GM19455 (cell line): ENCODE data around the gene MAPK4.
"Not testable (repeated sequence)": the region's sequence is repeated elsewhere in the genome, so short reads cannot be mapped to it uniquely, and the experiment has no call there.

ENCODE experiments used
- ATAC-seq: cut with Tn5 transposase; IDR thresholded peaks from one replicate; pipeline ENCODE4 v1.9.1; 2021; ENCODE audit not compliant: unreplicated experiment

Gene MAPK4

DNA sequence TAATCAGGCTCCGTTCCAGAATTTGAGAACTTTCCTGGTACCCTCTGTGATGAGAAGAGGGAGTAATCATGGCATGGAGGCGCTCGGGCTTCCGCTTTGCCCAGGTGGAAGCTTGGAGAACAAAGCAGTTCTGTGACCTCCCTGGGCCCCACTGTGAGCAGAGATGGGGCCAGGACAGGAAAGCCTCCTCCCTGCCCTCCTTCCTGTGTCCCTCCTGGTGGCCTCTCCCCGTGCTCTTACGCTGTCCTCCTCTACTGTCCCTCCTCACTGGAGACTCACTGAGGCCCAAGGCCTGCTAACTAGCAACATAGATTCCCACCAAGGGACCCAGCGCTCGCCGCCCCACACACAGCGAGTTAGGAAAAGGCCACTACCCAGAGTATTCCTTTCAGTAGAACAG lies 119.8 kb downstream of the MAPK4 start:
- ATAC-seq = no peak

DNA sequence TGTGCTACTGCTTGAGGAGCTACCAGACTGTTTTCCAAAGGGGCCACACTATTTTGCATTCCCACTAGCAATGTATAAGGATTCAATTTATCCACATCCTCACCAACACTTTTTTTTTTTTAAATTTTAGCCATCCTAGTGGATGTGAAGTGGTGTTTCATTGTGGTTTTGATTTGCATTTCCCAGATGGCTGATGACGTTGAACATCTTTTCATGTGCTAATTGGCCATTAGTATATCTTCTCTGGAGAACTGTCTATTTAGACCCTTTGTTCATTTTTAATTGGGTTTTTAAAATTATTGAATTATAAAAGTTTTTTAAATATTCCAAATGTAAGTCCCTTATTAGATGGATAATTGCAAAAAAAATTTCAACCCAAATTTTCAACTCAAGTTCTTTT lies 121.1 kb downstream of the MAPK4 start:
- no peak for ATAC-seq

DNA sequence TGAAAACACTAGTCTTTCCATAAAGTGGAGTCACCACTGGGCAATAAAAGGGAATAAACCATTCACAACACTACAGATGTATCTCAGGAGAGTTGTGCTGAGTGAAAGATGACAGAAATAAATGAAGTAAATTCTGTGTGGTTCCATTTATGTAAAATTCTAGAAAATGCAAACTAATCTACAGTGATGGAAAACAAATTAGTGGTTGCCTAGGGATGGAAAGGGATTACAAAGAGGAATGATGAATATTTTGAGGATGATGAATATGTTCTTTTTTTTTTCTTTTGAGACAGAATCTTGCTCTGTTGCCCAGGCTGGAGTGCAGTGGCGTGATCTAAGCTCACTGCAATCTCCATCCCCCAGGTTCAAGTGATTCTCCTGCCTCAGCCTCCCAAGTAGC lies 123.0 kb downstream of the MAPK4 start:
- no peak for ATAC-seq

DNA sequence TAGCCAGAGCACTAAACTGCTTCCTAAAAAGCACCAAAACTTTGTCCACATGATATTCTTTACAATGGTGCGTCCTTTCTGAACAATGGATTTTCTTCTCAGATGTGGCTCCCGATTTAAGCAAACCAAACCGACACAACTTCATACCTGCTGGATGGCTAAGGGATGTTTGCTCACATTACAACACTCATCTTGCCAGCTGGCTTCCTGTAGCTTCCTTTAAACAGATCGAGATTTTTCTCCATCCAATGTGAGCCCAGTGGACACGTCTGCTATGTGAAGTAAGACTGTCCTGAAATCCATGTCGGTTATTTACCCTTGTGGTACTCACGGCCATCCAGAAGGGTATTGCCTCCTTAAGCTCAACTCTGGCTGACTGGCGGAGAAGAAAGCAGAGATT lies 126.5 kb downstream of the MAPK4 start:
- ATAC-seq = no peak

DNA sequence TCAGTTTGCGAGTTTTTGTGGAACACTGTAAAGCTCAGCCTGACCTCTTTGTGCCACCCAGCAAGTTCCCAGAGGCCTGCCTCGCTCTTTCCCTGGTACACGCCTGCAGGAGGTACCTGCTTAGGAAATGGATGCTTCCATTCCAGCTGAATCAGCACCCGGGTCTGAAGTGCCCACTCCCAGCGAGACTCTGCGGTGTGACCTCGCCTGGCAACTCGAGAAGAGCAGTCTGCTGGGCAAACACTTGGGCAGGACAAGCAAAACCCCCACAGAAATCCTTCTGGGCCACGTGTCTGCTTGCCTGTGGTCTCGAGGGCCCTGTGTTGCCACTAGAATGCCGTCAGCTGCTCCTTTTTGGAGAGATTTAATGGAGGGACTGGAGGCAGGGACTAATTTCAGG lies 127.6 kb downstream of the MAPK4 start:
- ATAC-seq = no peak

DNA sequence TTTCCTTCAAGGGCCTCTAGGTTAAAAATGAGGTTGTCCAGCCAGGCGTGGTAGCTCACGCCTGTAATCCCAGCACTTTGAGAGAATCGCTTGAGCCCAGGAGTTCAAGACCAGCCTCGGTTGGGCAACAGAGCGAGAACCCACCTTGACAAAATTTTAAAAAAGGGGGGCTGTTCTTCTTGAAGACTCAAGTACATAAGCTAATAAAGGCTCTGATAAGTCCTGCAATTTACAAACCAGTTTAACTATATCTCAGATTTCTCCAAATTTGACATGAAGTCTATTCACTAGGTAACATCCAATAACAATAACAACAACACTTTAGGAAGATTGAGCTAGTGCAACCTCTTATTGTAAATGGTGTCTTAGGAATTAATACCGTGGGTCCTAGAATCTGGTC lies 129.7 kb downstream of the MAPK4 start:
- no peak for ATAC-seq

DNA sequence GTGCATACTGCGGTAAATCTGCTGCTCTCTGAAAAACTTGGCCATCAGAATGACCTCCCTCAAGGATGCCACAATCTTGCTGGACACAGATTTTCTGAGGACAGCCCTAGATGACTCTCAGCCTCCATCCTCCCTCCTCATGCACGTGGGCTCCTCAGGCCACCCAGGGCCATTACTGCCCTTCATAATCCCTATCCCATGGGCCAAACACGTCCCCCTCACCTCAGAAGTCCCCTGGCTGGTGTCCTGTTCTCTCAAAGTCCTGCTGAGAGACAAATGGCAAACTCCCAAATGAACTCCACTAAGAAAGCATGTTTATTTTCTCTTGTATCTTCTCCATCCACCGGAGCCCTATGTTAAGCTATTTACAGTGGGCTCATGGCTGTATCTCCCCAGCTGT lies 134.3 kb downstream of the MAPK4 start:
- ATAC-seq = no peak

DNA sequence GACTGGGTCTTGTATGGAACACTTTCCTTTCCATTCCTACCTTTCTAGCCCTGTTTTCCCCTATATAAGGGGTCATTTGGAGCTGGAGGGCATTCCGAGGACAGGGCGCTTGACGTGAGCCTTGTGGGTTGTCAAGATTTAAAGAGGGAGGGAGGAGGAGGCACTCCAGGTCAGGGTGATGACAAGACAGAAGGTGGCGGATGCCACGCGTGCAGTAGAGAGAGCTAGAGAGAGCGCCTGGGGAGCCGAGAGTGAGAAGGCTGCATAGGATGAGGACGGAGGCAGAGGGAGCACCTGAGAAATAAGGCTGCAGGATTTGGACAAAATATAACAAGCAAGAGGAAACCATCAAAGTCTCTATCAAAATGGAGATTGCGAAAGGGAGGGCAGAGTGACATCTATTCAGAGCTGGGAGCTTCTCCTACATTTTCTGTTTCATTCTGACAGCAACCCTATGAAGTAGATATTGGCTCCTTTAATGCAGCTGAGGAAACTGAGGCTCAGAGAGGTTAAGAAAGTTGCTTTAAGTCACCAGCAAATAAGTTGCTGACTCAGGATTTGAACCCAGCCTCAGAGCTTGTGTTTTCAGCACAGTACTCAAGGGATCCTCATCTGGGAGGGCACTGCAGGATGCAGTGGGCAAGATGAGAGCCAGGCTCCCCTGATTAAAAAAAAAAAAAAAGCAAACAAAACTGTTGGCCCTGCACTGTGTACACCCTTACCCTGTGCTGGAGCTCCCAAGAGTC lies 135.7 kb downstream of the MAPK4 start:
- no peak for ATAC-seq

DNA sequence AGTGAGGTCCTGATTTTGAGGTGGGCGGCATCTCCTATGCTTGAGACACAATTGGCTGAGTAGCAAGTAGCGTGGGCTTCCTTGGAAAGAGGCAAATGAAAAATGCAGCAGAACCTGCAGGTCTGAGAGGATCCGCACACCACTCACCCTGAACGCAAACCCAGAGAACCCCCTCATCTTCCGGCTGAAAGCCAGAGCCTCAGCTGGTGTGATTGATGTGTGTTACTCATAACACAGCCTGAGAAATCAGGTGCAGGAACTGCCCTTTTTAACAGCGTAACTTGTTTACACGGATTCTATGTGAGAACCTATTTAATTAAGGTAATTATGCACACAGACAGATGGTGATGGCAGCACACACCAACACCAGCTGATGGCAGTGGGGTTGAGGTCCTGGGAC lies 136.5 kb downstream of the MAPK4 start:
- ATAC-seq = peak; percentile 50

DNA sequence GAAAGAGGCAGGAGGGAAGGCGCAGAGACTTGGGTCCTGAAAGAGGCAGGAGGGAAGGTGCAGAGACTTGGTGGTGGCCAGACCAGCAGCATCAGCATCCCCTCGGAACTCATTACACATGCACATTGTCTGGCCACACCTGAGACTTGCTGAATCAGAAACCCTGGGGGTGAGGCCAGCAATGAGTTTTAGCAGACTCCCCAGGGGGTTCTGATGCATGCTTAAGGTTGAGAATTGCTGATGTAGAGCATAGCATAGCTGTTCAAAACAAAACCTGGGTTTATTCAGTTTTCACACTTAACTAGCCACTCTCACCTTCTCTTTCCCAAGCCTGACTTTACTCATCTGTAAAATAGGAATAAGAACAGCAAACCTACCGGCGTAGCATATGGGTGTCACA lies 137.0 kb downstream of the MAPK4 start:
- peak; percentile 74 for ATAC-seq

DNA sequence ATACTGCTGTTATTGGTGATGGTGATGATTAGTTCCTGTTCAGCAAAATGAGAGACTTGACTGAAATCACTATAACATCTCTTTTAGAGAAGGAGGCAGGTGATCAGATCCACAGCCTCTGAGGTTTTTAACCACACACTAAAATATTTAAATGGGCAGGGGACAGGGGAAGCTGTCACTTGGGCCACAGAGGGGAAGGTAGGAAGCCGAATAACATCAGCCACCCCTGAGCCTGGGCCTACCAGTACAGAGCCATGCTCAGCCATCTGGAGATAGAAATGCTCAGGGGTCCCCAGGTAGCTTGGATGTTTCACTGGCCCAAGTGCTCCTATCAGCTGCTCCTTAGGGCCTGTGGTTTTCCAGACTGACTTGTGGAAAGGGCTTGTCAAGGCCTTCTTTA lies 137.6 kb downstream of the MAPK4 start:
- no peak for ATAC-seq

DNA sequence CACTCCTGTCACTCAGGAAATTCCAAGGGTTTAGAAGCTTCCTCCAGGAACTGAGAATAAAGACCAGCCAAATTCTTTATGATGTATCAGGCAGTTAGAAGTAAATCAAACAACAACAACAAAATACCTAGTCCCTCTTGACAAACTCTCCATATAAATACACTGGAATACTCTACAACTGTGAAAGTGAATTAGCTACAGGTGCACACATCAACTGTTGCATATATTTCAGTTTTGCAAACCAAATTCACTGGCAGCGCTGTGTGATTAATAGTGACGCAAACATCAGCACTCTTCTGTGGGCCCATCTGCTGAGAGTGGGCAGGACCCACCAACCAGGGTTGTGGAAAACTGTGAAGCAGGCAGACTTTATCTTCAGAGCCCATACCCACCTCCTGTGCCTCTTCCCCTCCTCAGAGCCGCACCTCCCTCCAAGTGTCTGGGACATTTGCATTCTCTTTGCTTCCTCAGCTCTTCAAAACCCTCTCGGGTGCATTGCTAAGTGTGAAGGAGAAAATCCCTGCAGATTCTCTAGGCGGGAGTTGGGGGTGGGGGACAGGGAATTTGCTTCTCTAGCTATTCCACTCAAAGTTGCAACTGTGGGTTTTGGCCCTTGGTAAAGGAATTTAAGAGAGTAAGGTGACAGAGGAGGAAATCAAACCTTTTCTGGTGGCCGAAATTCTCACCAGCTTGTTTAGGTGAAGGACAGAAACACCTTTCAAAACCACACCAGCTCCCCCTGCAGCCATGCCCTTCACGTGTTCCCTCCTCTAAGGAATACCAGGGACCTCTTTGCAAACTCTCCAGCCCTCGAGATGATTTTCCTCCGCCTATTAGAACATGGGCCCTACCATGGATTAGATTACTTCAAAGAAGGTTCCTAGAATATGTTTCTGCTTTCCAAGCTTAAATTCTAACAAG lies 140.6 kb downstream of the MAPK4 start:
- no peak for ATAC-seq

DNA sequence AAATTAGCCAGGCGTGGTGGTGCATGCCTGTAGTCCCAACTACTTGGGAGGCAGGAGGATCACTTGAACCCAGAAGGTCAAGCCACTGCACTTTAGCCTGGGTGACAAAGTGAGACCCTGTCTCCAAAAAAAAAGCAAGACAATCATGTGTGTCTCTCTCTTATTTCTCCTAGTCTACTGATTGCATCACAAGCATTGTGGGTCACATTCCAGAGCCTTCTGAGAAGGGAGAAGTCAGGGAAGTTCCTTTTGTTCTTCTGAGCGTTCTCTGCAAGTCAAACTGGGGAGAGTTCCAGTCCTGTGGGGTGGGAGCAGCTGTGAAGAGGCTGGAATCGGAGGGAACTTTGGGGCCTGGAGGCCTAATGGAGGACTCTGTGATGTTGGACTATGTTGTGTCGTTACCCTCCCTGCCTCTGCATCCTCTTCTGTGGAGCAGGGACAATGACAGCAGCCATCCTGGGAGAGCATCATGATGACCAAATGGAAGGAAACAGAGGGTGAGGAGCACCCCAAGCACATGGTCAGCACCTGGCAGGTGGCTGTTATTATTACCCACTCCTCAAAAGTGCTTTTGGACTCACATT lies 144.6 kb downstream of the MAPK4 start:
- no peak for ATAC-seq

DNA sequence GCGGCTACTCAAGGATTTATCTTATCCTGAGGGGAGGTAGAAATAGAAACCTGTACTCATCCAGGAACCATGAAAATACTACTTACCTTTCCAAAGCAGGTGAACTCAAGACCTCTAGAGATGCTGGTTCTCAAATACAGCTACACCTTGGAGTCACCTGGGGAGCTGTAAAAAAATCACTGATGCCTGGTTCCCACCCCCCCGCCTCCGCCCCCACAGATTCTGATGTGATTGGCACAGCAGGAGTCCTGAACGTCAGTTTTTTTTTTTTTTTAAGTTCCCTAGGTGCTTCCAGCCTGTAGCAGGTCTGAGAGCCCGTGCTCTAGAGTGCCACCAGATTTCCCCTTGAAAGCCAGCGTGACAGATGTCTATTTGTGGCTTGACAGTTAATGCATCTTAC lies 146.3 kb downstream of the MAPK4 start:
- ATAC-seq = no peak

DNA sequence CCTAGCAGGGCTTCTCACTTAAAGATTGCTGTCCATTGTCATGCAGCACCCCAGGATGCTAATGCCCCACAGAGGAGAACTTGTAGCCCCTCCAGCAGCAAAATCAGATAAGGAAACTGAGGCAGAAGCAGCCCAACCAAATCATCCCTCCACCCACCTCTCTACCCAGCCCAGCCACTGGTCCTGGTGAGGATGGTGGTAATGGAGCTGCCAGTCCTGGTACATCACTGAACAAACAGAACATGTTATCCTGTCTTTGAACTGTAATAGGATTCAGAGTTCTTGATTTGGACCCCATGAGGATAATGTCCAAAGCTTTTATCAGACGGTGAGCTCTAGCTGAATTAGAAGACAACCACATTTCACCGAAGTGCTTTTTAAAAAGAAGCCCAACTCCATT lies 146.8 kb downstream of the MAPK4 start:
- ATAC-seq = no peak

DNA sequence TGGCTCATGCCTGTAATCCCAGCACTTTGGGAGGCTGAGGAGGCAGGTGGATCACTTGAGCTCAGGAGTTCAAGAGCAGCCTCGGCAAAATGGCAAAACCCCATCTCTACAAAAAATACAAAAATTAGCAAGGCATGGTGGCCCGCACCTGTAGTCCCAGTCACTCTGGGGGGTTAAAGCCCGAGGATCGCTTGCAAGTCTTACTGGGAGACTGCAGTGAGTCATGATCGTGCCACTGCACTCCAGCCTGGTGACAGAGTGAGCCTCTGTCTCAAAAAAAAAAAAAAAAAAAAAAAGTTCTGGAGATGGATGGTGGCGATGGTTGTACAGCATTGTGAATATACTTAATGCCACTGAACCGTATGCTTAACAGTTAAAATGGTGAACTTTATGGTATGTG lies 147.4 kb downstream of the MAPK4 start:
- ATAC-seq = not testable (repeated sequence)

DNA sequence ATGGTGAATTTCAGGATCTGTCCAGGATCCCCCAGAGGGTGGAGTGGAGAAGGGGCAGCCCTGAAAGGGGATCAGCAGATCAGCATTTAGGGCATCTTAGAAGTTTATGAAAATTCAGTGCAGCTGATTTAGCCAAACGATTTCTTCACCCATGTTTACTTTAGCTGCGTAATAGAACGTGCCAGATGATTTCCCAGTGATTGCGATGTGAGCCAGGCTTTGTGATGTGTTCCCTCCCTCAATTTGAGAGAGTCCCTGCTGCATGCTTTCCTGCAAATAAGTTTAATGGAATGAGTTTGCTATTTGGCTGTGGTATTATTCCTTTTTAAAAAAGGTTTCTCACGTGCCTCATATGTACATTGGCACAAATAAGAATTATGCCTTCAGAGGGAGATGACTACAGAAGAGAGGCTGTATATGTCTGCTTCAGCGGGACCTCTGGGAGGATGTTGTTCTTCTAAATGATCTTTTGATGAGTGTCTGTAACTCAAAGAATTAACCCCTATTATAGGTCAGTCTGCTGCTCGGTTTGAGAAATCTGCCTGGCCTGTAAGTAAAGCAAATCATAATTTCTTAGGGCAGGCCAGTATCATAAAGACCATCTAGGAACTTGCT lies 148.1 kb downstream of the MAPK4 start:
- ATAC-seq = no peak

DNA sequence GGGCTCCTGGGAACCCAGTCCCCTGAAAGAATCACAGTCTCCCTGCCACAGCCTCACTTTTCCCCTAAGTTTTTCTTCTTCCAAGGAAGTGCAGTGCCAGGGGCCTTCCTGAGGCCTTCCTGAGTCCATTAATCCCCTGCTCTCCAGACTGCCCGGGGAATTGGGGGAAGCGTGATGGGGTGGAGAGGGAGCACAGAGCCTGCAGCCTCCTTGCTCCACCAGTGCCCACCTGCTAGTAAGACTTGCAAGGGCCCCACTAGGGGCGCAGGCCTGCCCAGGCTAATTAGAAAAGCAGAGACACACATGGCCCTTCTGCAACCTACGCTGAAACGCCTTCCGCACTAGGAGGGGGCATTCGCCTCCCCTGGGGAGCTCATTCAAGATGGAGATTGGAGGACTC lies 149.3 kb downstream of the MAPK4 start:
- no peak for ATAC-seq

DNA sequence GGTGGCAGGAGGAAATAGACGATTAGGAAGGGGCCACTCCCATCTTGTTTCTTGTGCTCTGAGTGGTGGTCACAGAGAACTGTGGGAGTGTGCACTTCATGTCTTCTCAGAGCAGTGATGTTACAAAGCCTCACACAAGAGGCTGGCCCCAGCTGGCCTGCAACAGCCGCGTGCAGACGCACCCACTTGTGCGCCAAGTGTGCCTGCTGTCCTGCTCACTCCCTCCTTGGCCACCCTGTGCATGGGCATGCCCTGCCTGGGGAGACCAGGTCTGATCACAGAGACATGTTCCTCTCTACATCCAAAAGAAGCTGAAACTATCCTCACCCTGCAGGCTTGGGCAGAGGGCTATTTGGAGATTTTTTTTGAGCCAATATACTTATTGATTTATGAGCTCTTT lies 151.5 kb downstream of the MAPK4 start:
- ATAC-seq = no peak

DNA sequence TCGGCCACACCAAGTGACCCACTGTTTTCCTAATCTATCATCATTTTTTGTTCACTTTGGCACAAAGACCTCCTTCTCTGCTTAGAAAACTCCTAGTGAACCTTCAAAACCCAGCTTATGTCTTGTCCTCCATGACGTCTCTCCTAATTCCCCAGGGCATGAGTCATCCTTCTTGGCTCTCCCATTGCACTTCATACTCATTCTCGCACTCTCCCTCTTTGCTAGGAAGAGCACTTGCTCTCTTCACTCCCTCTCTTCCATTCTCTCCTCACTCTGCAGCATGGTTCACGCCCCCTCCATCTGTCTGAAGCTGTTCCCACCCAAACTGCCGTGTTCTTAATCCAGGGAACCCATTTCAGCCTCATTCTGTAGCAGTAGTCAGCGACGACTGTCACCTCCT lies 156.0 kb downstream of the MAPK4 start:
- no peak for ATAC-seq

DNA sequence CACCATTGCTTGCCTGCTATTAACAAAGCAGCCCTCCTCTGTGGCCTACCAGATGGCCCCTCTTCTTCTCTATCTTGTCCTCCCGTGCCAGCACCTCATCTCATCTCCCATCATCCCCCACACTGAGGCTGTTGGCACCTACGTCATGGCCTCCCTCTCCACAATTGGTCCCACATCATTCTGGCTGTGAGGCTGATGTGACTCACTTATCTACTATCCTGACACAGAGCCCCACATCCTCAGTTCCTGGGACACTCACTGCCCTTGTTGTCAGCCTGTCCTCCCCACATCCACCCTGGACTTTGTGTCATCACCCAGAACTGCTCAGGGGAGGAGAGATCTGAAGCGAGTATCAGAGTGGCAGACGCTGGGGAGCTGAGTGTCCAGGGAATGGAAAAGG lies 157.0 kb downstream of the MAPK4 start:
- ATAC-seq = no peak

DNA sequence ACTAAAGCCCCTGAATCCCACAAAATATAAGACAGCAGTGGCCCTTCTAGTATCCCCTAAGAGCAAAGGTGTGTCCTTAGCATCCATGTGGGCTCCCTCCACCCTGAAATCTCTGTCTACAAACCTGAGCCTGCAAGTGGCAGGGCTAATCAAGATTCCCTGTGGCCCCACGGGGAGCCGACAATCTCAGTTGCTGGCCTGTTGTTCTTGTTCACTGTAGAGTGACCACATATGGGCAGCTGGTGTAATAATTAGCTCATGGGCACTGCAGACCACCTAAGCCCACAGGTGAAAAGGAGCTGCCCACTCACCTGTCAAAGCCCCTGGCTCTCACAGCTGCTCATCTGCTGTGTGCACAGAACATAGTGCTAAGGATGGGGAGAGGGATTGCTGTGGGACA lies 157.7 kb downstream of the MAPK4 start:
- no peak for ATAC-seq
